CD4-positive, alpha-beta T cell treated with Interleukin-17A for 1 hour (primary cell): ENCODE data around the gene RBBP5.

Experiments
- DNase-seq: peaks from one replicate; pipeline ENCODE4 v3.0.0-alpha.2; 2020

RBBP5 gene

DNA sequence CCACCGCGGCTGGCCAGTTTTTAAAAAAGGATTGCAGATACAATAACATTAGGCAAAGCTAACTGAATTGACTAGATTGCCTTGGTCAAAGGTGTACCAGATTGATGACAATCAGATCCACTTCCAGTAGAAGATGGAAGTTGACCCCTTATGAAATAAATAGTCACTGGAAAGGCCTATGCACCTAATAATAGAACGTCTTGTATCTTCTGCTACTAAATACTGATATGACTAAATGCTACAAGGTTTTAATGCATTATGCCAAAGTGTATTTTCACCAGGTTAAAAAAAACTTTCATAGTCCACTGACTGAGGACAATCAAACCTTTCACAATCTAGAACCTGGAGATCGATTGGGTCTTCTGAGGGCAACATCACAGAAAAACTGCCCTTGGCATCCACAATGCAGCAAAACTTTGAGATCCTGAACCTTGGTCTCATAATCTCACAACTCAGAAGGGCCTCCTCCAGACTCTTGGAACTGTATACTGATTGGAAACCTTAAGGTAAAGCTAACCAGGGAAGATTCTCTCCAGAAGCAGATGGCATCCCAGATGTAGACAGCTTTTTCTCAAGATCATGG is 7.8 kb upstream of the RBBP5 start:
- DNase-seq = no peak

DNA sequence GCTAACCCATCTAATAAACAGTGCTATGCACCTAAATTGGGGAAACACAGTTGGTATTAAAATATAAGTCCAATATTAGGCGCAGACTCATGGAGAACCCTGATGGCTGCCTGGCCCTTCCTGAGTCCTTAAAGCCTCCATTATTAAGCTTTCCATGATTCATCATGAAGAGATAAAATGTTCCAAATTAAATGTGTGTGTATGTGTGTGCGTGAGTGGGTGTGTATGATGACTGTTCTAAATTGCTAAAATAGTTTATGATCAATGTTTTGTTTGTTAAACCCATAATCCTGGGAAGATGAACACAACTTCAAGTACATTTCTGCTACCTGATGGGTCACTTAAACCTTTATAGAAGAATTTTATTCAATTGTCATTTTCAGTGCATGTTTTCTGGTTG is 6.3 kb upstream of the RBBP5 start:
- no peak for DNase-seq

DNA sequence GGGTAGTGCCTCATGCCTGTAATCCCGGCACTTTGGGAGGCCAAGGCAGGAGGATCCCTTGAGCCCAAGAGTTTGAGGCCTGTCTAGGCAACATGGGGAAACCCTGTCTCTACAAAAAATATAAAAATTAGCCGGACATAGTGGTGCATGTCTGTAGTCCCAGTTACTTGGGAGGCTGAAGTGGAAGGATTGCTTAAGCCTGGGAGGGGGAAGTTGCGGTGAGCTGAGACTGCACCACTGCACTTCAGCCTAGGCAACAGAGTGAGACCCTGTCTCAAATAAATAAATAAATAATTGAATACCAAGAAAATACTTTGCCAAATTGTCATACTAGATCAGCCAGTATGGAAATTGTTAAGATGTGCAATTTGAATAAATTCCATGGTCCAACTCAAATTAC is 5.9 kb upstream of the RBBP5 start:
- no peak for DNase-seq

DNA sequence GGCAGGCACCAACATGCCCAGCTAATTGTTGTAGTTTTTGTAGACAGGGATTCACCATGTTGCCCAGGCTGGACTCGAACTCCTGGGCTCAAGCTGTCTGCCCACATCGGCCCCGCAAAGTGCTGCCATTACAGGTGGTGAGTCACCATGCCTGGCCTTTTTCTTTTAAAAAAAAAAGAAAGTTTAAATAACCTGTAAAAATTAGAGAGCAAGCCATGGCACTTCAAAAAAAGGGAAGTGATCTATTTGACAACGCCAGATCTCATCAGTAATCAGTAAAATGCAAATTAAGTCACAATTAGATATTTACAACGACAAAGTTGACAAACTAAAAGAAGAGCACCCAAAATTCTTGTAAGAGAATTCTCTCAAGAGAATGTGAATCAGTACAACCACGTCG is 2.9 kb upstream of the RBBP5 start:
- no peak for DNase-seq

DNA sequence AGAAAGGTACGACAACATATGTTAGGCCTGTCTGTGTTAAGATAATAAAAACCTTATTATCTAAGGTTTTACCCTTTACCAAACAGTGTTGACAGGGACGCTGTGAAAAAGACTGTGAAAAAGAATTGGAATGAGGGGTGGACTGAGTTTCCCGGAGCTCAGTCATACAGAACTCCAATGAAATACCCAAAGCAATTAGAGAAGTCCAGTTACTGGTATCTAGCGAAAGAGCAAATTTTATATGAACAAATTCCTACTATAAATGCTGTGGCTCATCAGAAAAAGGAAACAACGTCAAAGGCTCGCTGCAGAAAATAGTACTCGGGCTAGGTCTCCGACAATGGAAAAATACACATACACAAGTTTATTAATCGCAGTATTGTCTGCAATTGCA is 708 bp upstream of the RBBP5 start:
- DNase-seq = no peak

DNA sequence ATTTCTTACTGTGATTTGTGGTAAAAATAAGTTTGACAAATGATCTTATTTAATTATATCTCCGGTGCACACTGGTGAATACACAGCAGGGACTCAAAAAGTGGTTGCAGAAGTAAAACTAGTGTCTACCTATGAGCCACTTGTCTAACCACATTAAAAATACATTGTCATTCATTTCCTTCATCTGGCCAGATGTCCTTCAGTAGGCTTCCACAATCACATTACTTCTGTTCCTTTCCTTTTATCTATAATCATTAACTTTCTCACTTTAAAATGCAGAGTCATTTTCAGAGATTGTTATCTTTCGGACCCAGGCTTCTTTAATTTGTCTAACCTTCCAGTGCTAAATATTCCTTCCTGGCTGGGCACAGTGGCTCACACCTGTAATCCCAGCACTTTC is 3.0 kb downstream of the RBBP5 start:
- no peak for DNase-seq

DNA sequence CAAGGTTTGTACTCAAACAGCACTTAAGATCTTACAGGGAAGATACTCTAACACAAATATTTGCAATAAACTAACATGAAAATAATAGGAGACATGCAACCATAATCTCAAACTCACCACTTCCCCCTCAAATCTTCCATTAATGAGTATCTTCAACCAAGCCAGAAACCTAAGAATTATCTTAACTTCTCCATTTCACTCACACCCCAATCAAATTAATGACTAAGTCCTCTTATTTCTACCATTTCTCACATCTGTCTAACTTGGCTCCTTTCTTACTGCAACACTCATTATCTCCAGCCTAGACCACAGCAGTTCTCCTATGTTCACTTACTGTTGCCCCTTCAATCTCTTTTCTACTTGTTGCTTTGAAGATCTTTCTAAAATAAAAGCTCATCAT is 10.4 kb downstream of the RBBP5 start:
- no peak for DNase-seq

DNA sequence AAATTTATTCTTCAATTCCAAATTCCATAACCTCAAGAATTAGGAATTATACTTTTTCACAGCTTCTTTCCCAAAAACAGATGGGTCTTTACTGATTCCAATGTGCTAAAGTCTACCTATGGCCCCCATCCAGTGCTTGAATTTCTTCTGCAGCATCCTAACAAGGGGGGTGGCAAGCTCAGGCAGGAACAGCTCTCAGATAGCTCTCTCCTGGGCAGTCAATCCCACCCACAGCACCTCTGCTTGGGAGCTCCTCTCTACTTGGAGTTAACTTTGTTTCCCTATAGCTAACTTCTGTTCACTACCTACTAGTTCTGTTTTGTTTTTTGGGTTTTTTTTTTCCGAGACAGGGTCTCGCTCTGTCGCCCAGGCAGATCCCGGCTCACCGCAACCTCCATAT is 12.1 kb downstream of the RBBP5 start:
- DNase-seq = no peak

DNA sequence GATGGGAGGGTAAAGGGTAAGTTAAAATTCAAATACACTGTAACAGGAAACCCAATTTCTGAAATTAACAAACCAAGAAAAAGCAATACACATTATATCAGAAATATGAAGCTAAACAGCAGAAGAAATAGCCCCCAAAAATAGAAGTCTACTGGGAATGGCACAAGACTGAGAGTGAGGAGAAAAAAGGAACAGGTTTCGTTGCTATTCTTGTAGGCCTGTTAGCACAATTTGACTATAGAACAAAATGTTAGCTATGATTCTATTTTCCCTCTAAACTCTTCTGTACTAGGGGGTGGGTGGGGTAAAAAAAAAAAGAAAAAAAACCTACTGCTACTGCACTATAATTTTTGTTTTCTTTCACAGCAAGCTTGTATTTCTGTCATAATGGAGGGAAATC is 12.5 kb downstream of the RBBP5 start:
- no peak for DNase-seq

DNA sequence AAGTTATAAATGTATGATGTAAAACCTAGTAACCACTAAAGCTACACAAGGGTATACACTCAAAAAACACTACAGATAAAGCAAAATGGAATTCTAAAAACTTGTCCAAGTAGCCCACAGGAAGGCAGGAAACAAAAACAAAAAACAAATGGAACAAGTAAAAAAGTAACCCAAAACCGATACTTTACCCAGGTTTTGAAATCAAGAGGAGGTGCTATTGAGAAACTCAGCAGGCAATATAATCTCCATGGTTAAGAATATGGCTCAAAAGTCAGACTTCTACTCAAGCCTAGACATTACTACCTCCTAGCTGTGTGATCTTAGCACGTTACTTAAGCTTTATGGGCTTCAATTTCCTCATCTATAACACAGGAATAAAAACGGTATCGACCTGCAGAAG is 13.3 kb downstream of the RBBP5 start:
- DNase-seq = no peak

DNA sequence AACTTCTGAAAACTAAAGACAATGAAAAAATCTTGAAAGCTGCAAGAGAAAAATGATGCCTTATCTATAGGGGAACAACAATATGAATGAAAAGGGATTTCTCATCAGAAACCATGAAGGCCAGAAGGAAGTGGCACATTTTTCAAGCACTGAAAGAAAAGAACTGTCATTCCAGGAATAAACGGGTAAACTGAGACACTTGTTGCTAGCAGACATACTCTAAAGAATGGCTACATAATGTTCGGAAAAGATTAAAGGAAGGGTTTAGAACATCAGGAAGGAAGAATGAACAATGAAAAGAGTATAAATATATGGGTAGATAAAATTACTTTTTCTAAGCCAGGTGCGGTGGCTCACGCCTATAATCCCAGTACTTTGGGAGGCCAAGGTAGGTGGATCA is 14.5 kb downstream of the RBBP5 start:
- no peak for DNase-seq

DNA sequence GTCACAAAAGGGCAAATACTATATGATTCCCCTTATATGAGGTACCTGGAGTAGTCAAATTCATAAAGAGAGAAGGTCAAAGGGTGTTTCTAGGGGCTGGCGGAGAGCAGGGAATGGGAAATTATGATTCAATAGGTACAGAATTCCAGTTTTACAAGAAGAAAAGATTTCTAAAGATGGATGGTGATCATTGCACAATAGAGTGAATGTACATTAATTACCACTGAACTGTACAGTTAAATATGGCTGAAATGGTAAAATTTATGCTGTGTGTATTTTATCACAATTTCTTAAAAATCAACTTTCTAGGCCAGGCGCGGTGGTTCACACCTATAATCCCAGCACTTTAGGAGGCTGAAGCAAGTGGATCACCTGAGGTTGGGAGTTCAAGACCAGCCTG is 19.4 kb downstream of the RBBP5 start:
- DNase-seq = no peak

DNA sequence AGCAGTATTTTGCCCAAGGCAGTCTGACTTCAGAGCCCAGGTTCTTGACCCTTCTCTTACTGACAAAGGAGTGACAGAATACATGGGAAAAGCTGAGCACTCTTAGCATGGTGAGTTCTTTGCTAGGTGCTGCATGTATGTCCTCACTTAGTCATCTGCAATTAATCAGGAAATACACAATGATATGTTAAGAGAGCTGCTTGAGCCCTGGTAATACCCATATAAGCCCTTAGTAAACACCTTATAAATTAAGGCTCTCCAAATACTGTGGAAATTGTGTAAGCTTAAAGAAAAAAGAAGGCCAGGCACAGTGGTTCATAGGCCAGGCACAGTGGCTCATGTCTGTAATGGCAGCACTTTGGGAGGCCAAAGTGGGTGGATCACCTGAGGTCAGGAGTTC is 23.5 kb downstream of the RBBP5 start:
- no peak for DNase-seq

DNA sequence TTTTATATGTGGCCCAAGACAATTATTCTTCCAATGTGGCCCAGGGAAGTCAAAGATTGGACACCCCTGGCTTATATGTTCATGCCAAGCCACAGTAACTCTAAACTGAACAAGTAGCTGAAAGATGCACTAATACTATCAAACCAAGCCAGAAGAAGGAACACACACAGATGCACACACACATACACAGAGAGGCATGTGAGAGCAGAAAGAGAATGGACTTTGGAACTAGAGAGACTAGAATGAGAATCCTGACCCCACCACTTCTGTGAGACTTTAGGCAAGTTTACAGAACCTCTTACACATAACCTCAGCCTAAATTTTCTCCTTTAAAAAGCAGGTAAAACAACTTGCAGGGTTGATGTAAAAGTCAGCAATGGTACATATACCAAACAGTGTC is 26.4 kb downstream of the RBBP5 start:
- DNase-seq = no peak

DNA sequence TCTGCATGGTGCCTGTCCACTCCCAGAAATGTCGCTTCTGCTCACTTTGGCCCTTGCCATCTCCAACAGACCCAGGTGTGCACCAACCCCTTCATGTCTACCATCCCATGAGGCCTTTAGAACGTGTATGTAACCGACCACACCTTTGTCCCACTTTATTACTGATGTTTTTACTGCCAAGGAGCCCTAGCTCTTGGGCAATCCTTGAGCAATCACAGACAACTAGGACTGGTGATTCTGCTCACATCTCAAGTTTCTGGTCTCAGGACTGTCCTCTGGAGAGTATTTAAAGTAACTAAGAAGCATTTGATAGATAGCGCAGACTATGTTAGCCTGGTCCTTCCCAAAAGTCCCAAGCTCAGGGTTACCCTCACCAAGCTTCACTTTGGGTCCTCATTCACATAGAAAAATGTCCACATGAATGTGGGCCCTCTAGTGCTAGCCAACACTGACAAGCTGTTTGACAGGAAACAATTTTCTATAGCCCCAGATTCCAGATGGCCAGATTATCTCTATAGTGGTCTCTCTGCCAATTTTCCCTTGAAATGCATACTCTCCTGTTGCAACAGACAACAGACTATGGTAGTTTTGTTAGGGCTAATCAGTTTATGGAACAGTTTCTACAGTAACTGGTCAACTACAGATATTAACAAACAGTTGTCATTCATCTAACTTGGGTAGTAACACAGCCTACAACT is 30.6 kb downstream of the RBBP5 start:
- no peak for DNase-seq

DNA sequence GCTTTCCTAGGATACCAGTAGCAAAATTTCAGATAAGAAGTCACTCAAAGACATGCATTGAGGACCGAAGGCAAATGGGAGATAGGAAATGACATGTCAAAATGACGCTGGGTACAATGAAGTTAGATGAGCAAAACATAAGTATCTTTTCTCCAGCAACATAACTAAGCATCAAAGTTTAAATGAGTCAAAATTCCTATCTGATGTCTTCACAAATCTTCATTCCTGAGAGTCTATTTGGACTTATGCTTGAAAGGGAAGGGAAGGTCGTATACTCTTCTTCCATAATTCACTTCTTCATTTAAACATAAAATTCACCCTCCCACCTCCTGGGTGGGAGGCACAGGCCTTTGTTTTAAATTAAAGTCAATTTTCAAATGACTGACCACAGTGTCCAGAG is 33.4 kb downstream of the RBBP5 start:
- no peak for DNase-seq

DNA sequence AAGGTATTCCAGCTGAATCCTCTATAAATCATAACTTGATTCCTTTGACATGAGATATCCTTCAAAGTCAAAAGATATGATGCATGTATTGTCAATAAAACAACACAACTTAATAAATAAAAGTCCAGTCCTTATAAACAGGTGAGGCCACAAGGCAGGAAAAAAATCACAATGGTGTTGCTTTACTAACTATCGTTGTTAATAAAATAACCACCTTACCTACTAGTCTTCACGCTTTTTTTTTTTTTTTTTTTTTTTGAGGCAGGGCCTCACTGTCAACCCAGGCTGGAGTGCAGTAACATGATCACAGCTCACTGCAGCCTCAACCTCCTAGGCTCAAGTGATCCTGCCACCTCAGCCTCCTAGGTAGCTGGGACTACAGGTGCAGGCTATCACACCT is 37.4 kb downstream of the RBBP5 start, which contains the start of gene TMEM81:
Gene TMEM81, minus strand, starts transcription at position 101 of the 400 bp plus-strand sequence. CDS start 140 bp downstream, outside the sequence.
- DNase-seq = no peak

DNA sequence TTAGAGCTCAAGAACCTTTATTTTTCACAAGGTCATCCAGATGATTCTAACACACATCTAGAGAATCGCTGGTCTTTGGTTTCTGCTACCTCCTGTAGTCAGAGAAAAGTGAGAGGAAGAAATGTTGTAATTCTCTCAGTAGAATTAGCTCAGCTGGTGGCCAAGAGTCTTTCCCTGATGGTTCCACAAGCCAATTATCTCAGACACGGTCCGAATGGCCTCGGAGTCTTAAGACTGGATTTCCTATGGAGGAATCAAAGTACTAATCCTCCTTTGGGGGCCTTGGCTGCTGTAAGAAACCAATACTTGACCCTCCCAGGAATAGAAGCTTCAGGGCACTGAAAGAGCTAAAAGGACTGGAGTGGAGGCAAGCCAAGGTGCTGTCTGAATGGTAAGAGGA is 39.3 kb downstream of the RBBP5 start:
- no peak for DNase-seq

DNA sequence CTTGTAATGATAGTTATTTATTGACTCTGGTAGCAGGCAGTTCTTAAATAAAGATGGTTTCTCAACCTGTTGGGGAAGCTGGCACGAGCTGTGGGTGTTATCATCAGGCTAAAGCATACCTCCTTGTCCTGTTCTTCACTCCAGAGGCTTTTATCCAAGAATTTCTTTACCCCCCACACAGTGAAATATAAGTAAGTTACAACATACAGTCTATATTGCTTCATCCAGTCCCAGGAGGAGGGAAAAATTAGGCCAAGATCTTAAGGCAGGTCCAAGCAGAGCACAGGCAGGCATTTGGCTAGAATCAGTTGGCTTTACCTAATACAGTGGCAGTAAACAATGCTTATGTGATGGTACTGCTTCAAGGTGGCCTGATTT is 43.9 kb downstream of the RBBP5 start:
- DNase-seq = no peak

DNA sequence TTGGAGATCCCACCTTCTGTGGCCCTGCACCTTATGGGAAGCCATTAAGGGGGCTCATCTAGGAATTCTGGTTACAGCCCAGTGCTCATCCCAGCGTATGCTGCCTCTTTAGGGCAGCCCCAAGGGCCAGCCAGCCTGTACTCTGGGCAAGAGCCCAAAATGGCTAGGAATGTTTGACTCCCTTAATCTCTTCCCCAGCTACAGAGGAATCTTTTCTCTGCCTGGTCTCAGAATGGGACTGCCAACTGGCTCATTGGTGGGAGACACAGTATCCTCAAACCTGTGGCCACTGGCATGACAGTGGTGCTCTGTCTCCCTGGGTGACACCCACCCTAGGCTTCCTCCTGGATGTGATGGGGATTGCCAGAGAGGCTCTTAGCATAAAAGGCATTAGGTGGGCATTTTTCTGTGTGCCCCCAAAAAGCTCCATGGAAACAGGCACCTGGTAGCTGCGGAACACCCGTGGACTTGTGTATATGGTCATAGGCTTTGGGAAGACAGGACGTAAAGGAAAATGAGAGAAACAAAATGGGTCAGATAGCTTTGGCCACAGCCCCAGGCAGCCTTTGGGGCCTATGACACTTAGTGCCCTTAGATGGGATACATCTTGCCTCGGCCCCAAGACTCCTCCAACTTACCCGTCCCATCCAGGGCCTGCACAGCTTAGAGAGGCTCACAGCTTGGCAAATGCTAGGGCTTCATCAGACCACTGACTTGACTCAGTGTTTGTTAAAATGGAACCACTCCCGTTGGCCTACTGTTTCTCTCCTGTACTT is 44.4 kb downstream of the RBBP5 start:
- no peak for DNase-seq

DNA sequence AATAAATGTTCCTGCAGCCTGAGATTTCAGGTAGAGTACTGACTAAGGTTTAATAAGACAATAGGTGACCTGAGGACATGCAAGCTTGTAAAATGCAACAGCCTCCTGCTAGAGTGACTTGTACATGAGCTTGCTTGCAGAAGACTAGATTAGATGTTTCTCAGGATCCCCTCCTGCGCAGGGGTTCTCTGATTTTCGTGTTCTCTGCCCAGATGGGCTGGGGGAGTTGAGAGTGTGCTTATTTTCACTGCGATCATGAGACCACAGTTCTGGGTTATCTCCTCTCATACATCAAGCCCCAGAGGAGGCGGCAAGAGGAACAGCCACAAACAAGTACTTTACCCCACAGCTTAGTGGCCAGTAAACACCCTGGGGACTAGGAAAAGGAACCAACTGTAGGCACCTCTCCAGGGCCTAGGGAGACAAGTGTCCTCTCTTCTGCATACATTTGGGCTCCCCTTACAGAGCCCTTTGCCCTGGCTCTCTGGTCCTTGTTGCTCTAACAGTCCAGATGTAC is 45.5 kb downstream of the RBBP5 start:
- DNase-seq = no peak

DNA sequence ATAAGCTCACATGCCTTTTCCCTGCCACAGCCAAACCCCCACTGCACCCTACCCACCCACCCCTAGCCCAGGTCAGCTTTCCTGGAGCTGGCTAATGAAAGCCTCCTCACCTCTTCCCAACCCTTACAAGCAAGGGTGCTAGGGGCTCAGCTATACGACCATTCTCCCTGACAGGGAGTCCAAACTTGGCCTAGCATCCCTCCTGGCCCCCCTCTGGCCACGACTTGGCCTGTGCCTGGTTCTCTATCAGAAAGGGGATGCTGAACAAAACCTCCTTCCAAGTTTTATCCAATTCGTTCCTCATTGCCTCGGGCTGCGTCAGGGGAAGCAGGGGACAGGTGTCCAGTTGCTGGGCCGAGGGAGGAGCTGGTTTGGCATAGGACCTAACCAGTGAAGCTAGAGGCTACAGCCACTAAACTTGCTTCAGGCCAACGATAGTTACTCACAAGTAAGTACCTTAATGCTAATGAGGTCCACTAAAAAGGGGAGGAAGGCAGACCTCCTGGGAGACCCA is 46.1 kb downstream of the RBBP5 start:
- no peak for DNase-seq

DNA sequence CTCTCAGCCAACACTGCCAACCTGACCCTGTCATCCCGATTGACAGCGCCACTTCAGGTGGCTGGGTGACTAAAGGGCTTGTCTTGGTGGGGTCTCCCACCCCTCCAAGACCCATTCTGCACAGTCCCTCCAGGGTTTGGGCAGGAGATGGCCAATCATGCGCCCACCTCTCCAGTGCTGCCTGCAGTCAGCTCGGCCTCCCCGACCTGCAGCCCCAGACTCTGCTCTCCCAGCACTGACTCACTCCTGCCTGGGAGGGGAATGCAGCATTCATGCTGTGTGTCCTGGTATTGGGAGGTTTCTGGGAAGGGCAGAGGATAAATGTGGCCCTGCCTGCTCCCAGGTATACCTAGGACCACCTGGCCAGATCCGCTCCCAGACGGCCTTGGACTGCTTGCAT is 47.3 kb downstream of the RBBP5 start:
- DNase-seq = no peak

DNA sequence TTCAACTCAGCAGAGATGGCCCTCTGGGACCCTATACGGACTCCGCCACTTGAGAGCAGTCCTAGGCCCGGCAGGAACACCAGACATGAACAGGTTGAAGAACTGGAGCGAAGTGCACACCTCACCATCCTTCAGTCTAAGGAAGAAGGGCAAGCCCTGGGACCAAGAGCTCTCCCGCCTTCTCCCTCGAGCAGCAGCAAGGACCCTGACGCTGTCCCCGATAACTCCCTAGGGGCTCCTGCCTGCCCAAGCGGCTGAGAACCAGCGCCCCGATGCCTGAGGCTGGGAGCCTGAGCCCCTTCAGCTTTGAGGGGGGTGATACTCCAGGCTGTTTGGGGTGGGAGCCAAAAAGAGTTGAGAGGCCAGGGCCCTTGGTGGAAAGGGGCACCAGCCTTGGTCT is 47.7 kb downstream of the RBBP5 start:
- DNase-seq = no peak
